ENCODE results near the gene MAU2.

The MAU2 gene

DNA sequence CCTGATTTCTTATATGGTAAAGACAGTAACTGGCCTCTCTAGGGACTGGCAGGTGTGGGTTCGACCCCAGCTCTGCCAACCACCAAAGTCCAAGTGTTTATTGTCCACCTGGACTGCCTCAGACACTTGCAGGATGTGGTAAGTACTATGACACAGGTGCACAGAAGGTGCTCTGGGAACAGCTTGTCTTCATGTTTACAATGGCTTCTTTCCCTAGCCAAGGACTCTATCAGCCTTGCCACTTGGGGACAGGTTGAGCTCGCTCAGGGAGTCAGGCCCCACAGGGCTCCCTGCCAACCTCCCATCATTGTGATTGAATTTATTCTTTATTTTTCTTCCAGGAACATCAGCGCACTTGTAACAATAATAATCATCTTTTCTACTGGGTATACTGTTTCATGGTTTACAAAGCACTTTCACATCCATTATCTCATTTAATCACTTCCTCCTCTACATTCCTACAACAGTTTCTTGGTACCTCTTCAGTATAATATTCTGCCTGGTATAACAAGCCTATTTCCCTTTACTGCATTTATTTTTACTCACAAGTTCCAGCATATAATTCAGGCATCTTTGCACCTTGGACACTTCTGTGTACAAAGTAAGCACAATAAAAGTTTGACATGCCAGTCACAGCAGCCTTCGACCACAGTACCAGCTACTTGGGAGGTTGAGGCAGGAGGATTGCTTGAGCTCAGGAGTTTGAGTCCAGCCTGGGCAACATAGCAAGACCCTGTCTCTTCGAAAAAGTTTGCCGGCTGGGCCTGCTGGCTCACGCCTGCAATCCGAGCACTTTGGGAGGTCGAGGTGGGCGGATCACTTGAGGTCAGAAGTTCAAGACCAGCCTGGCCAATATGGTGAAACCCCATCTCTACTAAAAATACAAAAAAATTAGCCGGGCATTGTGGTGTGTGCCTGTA is 60.6 kb downstream of the MAU2 start:
- TF ChIP-seq, protein P1, sequence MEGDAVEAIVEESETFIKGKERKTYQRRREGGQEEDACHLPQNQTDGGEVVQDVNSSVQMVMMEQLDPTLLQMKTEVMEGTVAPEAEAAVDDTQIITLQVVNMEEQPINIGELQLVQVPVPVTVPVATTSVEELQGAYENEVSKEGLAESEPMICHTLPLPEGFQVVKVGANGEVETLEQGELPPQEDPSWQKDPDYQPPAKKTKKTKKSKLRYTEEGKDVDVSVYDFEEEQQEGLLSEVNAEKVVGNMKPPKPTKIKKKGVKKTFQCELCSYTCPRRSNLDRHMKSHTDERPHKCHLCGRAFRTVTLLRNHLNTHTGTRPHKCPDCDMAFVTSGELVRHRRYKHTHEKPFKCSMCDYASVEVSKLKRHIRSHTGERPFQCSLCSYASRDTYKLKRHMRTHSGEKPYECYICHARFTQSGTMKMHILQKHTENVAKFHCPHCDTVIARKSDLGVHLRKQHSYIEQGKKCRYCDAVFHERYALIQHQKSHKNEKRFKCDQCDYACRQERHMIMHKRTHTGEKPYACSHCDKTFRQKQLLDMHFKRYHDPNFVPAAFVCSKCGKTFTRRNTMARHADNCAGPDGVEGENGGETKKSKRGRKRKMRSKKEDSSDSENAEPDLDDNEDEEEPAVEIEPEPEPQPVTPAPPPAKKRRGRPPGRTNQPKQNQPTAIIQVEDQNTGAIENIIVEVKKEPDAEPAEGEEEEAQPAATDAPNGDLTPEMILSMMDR (IDR thresholded peaks at IDR 0.05; ENCODE audit: low read depth, low read length) = no peak
- H3K4me3 ChIP-seq (ENCODE audit: low read depth, low read length) = no peak overlapping the region
- H3K9me3 ChIP-seq = 0 out of 2 replicates have a peak, but pooled peaks cover 4% of the 10 kb centered on the region
- no peaks in the 10 kb centered on the region for H3K36me3 ChIP-seq
- DNase-seq = no peak
- H3K4me1 ChIP-seq = peaks cover 6% of the 10 kb centered on the region
- no peaks in the 10 kb centered on the region for H3K27me3 ChIP-seq

DNA sequence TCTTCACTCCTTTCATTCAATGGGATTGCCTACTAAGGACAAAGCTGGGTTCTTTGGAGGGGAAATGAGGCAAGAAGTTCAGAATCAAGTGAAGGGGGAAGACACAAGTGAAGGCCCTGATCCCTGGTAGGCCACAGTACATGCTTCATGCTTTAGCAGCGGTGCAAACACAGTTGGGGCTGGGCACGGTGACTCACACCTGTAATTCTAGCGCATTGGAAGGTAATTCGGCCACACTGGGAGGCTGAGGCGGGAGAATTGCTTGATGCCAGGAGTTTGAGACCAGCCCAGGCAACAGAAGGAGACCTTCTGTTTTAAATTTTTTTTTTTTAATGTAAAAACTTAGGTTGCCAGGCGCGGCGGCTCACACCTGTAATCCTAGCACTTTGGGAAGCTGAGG is 61.5 kb downstream of the MAU2 start:
- TF ChIP-seq, protein P1 (IDR thresholded peaks at IDR 0.05; ENCODE audit: low read depth, low read length) = no peak
- no peak for DNase-seq
- peaks cover 6% of the 10 kb centered on the region for H3K4me1 ChIP-seq

DNA sequence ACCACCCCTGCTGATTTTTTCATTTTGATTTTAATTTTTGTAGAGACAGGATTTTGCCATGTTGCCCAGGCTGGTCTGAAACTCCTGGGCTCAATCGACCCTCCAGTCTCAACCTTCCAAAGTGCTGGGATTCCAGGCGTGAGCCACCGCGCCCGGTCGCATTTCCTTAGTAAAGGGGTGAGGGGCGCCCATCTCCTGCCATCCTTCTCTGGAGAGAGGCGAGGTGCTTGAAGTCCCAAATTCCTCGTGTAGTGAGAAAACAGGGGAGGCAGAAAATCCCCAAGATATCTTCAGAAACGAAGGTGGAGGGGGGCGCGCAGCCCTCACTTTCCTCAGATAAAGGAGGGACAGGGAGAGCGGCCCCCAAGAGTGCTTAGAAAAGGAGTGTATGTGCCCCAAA is 63.9 kb downstream of the MAU2 start:
- peaks cover 2% of the 10 kb centered on the region for H3K4me1 ChIP-seq
- no peaks in the 10 kb centered on the region for H3K36me3 ChIP-seq
- TF ChIP-seq, protein P1 (IDR thresholded peaks at IDR 0.05; ENCODE audit: low read depth, low read length) = no peak
- no peak for DNase-seq
- H3K27me3 ChIP-seq = no peaks in the 10 kb centered on the region
- 0 out of 2 replicates have a peak, but pooled peaks cover 4% of the 10 kb centered on the region for H3K9me3 ChIP-seq
- H3K4me3 ChIP-seq (ENCODE audit: low read depth, low read length) = no peak overlapping the region

More for the DNA sequence above, 61.5 kb downstream of the MAU2 start:
- no peak overlapping the region for H3K4me3 ChIP-seq (ENCODE audit: low read depth, low read length)
- no peaks in the 10 kb centered on the region for H3K36me3 ChIP-seq
- no peaks in the 10 kb centered on the region for H3K27me3 ChIP-seq
- H3K9me3 ChIP-seq = 0 out of 2 replicates have a peak, but pooled peaks cover 4% of the 10 kb centered on the region

DNA sequence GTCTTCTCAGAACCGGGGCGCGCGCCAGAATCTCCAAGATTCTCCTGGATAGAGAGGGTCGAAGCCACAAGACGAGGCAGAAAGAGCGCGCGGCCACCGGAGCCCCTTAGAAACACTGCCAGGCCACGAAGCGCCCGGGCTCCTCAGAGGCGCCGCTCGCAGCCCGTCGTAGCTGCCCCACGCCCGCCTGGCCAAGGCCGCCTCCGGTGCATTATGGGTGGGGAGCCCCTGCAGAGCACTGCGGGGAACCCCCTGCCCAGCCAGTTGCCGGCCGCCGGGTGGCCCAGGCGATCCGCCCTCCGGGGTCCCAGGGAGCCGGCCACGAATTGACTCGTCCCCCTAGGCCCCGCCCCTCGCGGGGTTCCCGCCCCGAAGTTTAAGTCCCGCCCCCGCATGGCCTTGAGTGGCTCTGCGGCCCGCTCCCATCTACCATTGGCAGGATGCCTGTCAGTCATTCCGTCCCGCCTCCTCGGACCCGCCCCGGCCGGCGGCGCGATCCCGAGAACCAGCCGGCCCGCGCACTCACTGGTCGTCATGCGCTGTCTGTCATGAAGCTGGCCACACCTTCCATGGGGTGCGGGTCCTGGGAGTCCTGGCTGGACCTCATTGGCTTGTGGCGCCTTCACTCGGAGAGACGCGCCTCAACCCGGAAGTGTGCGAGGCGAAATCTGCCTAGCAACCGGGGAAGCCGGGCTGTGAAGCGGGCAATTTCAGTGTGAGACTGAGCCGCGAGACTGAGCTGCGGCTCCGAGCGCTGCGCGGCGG is 64.7 kb downstream of the MAU2 start:
- TF ChIP-seq, protein P1 (IDR thresholded peaks at IDR 0.05; ENCODE audit: low read depth, low read length) = no peak
- Histone ChIP-seq H3K36me3 (no peaks in the 10 kb centered on the region), H3K9me3 (0 out of 2 replicates have a peak, but pooled peaks cover 4% of the 10 kb centered on the region), H3K27me3 (no peaks in the 10 kb centered on the region), H3K4me1 (peaks cover 2% of the 10 kb centered on the region), H3K4me3 (ENCODE audit: low read depth, low read length) (peak overlapping the region; percentile 90)
- peak; percentile 99 for DNase-seq

DNA sequence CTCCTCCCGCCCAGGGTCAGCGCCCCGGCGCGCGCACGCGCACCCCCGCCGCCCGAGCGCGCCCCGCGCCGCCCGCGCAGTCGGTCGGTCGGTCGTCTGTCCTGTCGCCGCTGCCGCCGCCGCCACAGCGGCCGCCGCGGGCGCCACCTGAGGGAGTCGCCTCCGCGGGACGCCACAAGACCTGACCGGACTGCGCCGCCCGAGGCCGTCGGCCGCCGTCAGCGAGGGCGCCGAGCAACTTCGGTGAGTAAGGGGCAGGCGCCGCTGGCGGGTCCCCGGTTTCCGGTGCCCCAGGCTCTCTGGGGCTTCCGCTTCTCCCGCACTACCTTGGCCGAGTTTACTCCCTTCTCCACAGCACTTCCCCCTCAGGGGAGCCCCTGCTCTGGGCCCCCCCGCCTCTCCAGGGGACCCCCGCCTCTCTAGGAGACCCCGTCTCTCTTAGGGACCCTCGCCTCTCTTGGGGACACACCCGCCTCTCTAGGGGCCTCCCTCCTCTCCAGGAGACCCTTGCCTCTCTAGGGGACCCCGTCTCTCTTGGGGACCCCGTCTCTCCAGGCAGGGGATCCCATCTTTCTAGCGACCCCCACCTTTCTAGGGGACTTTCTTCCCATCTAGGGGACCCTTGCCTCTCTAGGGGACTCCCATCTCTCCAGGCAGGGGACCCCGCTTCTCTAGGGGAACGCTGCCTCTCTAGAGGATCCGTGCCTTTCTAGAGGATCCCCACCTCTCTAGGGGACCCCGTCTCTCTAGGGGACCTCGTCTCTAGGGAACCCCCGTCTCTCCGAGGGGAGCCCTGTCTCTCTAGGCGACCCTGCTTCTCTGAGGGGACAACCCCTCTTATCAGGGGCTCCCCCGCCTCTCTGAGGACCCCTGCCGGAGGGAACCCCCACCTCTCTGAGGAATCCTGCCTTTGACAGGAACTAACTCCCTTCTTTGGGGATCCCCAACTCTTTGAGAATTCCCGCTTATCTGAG is 65.6 kb downstream of the MAU2 start:
- no peaks in the 10 kb centered on the region for H3K27me3 ChIP-seq
- DNase-seq = no peak
- H3K36me3 ChIP-seq = no peaks in the 10 kb centered on the region
- H3K4me3 ChIP-seq (ENCODE audit: low read depth, low read length) = peak overlapping the region; percentile 90
- 0 out of 2 replicates have a peak, but pooled peaks cover 4% of the 10 kb centered on the region for H3K9me3 ChIP-seq
- TF ChIP-seq, protein P1 (IDR thresholded peaks at IDR 0.05; ENCODE audit: low read depth, low read length) = peak; percentile 27
- peaks cover 2% of the 10 kb centered on the region for H3K4me1 ChIP-seq
